HG02852 (cell line): ENCODE measurements around the gene PGA3.
"Not testable (repeated sequence)": the region's sequence is repeated elsewhere in the genome, so short reads cannot be mapped to it uniquely, and the experiment has no call there.

Source experiments
- ATAC-seq: cut with Tn5 transposase; IDR thresholded peaks from one replicate; pipeline ENCODE4 v1.9.1; 2021; ENCODE audit warnings: mild to moderate bottlenecking, moderate library complexity; ENCODE audit not compliant: unreplicated experiment

The PGA3 gene

DNA sequence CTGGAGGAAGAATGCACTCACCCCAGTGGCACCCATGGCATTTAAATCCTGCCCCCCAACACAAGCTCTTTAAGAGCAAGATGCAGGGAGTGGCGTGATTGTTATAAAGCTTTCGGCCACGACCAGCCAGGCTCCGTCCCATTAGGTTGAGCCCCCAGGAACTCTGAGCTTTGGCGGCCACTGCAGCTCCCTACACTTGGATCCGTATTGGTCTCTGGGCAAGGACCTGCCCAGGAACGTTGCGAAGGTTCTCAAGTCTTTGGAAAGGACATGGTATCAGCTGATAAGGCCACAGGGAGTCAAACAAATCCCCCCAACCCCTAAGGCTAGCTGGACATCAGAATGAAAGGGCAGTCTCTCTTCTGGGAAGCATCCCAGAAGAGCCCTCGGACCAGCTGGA is 32.7 kb upstream of the PGA3 start:
- no peak for ATAC-seq

- no peak for ATAC-seq
These were observed 31.4 kb upstream of the PGA3 start for GRCh38 chr11:61171907-61172306.

DNA sequence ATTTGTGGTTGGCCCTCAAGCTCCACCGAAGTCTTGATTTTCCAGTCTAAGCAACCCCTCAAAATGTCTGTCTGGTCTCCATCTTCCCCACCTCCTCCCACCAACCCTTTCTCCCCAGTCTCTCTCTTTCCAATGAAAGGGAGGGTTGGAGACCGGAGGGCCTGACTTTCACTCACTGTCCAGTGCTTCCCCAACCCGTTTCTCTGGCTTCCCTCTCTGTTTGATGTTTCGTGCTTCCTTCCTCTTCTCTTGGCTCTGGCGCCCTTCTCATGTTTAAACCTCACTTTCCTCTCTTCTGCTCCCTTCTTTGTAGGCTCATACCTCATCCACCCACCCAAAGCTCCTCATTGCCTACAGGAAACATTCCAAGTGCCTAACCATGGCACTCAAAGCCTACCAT is 31.0 kb upstream of the PGA3 start:
- no peak for ATAC-seq

DNA sequence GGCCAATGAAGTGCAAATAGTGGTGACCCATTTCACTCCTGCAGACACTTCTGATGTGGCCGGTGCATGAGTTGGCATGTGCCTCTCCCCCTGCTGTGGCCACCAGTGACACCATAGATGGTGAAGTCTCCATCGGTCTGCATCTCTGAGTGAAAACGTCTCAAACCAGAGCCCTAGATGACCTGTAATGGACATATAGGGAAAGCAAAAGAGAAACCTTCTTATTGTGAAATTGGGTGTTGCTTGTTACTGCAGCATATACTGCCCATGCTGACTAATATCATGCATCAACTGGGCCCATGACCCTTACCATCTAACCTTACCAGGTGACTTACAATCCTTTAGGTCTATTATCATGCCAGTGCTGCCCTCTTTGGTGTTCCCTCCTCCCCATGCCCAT is 30.4 kb upstream of the PGA3 start:
- ATAC-seq, result no peak

DNA sequence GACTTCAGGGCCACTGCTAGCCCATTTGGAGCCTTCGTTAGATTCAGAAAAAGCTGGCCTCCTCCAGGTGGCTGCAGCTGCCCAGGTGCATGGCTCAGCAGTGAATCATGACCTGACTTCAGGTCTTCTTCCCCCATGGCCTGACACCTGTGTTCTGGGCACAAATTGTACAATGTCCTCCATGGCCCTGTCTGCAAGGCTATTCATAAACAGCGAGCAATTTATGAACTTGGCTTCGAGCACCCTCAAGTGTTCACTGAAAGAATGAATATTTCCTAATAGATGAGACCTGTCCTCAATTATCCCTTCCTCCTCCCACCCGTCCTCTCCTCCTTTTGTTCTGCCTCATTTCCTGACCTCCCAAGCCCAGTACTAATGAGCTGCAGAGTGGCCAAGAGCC is 29.9 kb upstream of the PGA3 start:
- ATAC-seq, result no peak

DNA sequence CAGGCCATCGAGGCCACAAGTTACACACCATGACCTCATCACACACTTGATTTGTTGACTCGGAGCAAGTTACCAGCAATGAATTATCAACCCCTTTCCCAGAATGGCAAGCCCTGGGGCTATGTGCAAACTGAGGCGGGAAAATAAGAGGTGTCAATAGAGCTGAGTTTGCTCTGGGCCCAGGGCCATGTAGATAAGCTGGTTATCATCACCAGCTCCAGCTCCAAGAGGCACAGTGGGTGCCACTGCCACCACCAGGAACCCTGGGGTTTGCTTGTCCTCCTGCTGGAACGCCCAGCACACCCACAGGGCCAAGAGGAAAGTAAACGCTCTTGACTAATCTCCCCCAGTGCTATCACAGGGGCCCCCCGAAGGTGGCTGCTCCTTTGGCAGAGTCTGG is 29.0 kb upstream of the PGA3 start:
- no peak for ATAC-seq

DNA sequence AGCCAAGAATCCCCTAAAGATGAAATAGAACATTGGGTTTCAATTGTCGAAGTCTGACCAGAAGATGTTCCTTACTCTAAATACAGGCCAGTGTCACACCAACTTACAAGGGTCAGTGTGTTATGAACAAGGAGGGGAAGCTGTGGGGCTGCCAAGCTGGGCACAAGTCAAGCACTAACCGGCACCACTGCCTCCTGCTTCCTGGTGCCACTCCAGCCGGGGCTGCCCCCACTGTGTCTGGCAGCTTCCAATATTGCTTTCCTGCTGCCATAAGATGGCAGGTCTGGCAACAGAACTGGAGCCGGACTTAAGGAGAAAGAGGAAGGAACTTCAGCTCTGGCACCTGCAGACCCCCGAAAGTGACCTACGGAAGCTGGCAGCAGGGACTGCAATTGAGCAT is 28.4 kb upstream of the PGA3 start:
- no peak for ATAC-seq

- no peak for ATAC-seq
These were observed 26.9 kb upstream of the PGA3 start for GRCh38 chr11:61176446-61176845.

GRCh38 chr11:61180205-61180604 is 23.1 kb upstream of the PGA3 start:
- ATAC-seq, result not testable (repeated sequence)

GRCh38 chr11:61181489-61181888 is 21.8 kb upstream of the PGA3 start:
- no peak for ATAC-seq

DNA sequence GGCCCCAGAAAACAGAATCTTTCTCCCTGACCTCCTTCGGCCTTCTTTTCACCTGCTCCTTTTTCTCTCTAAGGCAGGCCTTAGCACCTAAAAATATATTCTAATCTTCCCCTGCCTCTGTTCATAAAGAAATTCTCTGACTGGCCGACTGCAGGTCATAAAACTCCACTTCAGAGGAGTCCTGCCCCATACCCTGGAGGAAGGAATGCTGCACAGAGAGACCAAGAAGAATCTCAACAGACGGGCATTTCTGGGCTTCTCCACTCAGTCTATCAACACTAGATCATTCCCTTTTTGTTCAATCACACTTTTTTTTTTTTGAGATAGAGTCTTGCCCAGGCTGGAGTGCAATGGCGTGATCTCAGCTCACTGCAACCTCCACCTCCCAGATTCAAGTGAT is 19.7 kb upstream of the PGA3 start:
- no peak for ATAC-seq

GRCh38 chr11:61186504-61186903 is 16.8 kb upstream of the PGA3 start:
- ATAC-seq, result no peak

DNA sequence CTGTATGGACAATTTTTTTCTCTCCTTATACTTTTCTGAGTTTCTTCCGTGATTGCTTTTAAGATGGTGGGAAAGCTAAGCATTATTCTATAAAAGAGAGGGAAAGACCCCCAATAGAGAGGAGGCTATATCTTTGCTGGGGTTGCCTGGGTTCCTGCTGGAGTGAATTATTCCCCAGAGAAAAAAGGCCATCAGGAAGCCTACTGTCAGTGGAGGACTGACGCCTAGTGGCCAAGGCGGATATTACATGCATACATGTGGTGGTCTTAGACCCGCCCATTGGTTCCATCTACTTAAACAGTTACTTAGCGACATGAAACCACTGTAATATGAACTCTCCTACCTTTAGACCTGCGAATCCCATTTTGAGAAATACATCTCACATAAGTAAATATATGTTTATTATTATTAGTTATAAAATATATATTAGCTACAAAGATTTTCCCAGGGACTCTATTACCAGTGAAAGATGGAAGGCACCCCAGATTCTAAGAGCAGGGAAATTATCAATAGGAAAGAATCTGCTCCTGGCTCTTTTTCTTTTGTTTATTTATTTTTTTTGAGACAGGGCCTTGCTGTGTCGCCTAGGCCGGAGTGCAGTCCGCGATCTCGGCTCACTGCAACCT is 15.7 kb upstream of the PGA3 start:
- ATAC-seq, result no peak

DNA sequence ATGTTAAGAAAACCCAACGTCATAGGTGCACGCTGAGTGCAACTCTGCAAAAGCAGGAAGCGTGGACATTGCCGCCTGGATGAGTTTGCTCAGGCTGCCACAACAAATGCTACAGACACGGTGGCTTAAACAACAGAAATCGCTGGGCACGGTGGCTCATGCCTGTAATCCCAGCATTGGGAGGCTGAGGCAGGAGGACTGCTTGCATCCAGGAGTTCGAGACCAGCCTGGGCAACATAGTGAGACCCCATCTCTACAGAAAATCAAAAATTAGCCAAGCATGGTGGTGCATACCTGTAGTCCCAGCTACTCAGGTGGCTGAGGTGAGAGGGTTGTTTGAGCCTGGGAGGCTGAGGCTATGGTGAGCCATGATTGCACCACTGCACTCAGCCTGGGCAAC is 13.4 kb upstream of the PGA3 start:
- no peak for ATAC-seq

DNA sequence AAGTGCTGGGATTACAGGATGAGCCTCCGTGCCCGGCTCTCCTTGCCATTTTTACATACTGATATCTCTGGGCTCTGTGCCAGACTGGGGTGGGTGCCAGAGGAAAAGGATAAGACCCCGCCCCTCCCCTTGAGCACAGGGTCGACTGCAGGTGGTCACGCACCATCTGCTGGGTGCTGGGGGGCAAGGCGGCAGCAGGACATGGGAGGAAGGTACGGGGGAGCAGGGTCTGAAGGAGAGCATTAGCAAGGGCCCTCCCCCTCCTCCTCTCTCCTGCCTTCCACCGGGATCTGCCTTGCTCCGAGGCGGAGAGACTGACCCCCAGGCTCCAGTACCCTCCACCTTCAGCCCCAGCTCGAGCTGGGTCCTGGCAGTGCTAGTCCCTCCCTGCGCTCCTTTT is 9.7 kb upstream of the PGA3 start:
- ATAC-seq, result no peak

DNA sequence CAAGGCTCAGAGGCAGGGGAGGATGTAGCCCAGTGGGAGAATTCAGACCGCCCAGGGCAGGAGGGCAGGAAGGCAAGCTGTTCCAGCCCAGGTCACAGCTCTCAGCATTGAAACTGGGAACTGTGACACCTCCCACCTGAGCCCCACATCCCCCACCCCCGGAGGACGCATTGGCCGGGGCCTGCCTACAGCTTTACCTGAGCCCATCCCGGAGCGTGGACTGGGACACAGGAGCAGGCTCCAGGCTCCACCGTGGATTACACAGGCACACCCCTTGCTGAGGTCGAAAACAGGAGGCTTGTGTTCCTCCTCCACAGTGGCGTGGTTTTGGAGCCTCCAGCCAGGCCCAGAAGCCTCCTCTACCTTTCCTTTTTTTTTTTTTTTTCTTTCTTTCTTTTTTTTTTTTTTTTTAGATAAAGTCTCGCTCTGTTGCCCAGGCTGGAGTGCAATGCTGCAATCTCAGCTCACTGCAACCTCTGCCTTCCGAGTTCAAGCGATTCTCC is 9.1 kb upstream of the PGA3 start:
- ATAC-seq, result no peak

- ATAC-seq, result no peak
These were observed 8.2 kb upstream of the PGA3 start for GRCh38 chr11:61194981-61195695.

DNA sequence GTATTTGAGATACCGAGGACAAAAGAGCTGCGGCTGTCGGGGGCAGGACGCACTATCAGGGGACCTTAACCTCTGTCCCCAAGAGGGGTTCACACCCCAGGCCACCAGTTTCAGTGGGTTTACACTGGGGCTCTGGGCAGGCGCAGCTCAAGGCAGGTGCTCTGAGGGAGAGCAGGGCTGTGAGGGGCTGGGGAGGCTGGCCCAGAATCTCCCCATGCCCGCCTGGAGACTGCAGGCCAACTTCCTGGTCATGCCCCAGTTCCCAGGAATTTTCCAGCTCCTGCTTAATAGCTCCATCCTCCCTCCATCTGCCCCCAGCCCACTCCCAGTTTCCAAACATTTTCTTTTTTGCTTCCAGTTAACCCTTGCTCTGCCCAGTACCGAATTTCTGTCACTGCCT is 7.6 kb upstream of the PGA3 start:
- no peak for ATAC-seq

GRCh38 chr11:61198361-61198760 is 5.0 kb upstream of the PGA3 start:
- no peak for ATAC-seq

- no peak for ATAC-seq
These were observed 4.3 kb upstream of the PGA3 start for GRCh38 chr11:61198948-61199523.

- no peak for ATAC-seq
These were observed 1.8 kb upstream of the PGA3 start for GRCh38 chr11:61201476-61201875.

- ATAC-seq, result not testable (repeated sequence)
These were observed 558 bp downstream of the PGA3 start for GRCh38 chr11:61203873-61204272.
